H1 (cell line): ENCODE measurements around the gene HYCC1. TPM values are rescaled to one million over a fixed set of nuclear protein-coding genes. Genes with fewer than 3 reads are reported as not detected.

ENCODE experiments used
- CBX8 ChIP-seq: fragments of 300-800, 300-1000 bp; sonication (generic); IDR thresholded peaks from 2 replicates; pipeline ENCODE4 v1.7.1; 2016; ENCODE audit warnings: low read depth, low read length, borderline replicate concordance
- PHF8 ChIP-seq: fragments of 200-600 bp; sonication (generic); conservative IDR thresholded peaks from 2 replicates; pipeline ENCODE4 v1.7.1; 2012; ENCODE audit warnings: low read depth, mild to moderate bottlenecking, inconsistent platforms, low read length, moderate library complexity
- POLR2A ChIP-seq, 2 experiments: IDR thresholded peaks; 1 replicate in 1 of 2; 2 replicates in 1 of 2; pipeline ENCODE4 v1.6.1; 2011; ENCODE audit warnings: low read depth in 2 of 2, low read length in 2 of 2, mild to moderate bottlenecking in 2 of 2; ENCODE audit errors: control extremely low read depth in 1 of 2
- POU5F1 ChIP-seq: IDR thresholded peaks from 2 replicates; pipeline ENCODE4 v1.6.1; 2011; ENCODE audit warnings: low read depth, mild to moderate bottlenecking, low read length, moderate library complexity
- SP4 ChIP-seq: IDR thresholded peaks from 2 replicates; pipeline ENCODE4 v1.6.1; 2012; ENCODE audit warnings: low read length, inconsistent platforms
- polyA plus RNA-seq, 7 experiments: library from polyadenylated mRNA; depleted of rRNA in 3 of 7; stranded (reverse) in 5 of 7; unstranded in 2 of 7; fragments of >200 nt in 5 of 7; fragments of 200-250 nt in 2 of 7; gene quantifications; 1 replicate in 5 of 7; 2 replicates in 1 of 7; 4 replicates in 1 of 7; pipeline versions ENCODE4 v1.2.1 to v1.2.3, GENCODE V29; 2011 to 2013; ENCODE audit warnings: missing spikeins in 2 of 7, mixed read lengths in 2 of 7
- total RNA-seq: library from RNA; stranded (reverse); fragmentation: NEBNext Ultra II Directional; extraction: Animal tissue kit (Norgen Biotek cat#: 25700); gene quantifications from 2 replicates; pipeline ENCODE4 v1.2.1, GENCODE V29; 2021
- TF ChIP-seq, protein P1 (sequence below): IDR thresholded peaks from 2 replicates; pipeline ENCODE4 v1.6.1; 2012; ENCODE audit warnings: inconsistent platforms
- TF ChIP-seq, protein P2 (sequence below): fragments of 300-600 bp; sonication (generic); IDR thresholded peaks from 2 replicates; pipeline ENCODE4 v1.7.1; 2012; ENCODE audit warnings: low read length, moderate library complexity, mild to moderate bottlenecking, inconsistent platforms; ENCODE audit not compliant: insufficient replicate concordance

Gene HYCC1
- total and polyA plus RNA-seq, 2 of the 8 experiments (the other 6 are each of a cell fraction or from before 2014, with no cell fraction given) = 20.2 to 142 TPM

GRCh38 chr7:22989643-22990587 lies 24.0 kb downstream of the HYCC1 start (continued):
- TF ChIP-seq POU5F1 (no peak), POLR2A (IDR thresholded peaks at IDR 0.05; ENCODE audit: control extremely low read depth in 1 of 2, low read depth in 2 of 2, low read length in 2 of 2) (no peak), CBX8 (no peak), SP4 (no peak), PHF8 (no peak)
- TF ChIP-seq, protein P1, sequence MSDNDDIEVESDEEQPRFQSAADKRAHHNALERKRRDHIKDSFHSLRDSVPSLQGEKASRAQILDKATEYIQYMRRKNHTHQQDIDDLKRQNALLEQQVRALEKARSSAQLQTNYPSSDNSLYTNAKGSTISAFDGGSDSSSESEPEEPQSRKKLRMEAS = no peak
- TF ChIP-seq, protein P2, sequence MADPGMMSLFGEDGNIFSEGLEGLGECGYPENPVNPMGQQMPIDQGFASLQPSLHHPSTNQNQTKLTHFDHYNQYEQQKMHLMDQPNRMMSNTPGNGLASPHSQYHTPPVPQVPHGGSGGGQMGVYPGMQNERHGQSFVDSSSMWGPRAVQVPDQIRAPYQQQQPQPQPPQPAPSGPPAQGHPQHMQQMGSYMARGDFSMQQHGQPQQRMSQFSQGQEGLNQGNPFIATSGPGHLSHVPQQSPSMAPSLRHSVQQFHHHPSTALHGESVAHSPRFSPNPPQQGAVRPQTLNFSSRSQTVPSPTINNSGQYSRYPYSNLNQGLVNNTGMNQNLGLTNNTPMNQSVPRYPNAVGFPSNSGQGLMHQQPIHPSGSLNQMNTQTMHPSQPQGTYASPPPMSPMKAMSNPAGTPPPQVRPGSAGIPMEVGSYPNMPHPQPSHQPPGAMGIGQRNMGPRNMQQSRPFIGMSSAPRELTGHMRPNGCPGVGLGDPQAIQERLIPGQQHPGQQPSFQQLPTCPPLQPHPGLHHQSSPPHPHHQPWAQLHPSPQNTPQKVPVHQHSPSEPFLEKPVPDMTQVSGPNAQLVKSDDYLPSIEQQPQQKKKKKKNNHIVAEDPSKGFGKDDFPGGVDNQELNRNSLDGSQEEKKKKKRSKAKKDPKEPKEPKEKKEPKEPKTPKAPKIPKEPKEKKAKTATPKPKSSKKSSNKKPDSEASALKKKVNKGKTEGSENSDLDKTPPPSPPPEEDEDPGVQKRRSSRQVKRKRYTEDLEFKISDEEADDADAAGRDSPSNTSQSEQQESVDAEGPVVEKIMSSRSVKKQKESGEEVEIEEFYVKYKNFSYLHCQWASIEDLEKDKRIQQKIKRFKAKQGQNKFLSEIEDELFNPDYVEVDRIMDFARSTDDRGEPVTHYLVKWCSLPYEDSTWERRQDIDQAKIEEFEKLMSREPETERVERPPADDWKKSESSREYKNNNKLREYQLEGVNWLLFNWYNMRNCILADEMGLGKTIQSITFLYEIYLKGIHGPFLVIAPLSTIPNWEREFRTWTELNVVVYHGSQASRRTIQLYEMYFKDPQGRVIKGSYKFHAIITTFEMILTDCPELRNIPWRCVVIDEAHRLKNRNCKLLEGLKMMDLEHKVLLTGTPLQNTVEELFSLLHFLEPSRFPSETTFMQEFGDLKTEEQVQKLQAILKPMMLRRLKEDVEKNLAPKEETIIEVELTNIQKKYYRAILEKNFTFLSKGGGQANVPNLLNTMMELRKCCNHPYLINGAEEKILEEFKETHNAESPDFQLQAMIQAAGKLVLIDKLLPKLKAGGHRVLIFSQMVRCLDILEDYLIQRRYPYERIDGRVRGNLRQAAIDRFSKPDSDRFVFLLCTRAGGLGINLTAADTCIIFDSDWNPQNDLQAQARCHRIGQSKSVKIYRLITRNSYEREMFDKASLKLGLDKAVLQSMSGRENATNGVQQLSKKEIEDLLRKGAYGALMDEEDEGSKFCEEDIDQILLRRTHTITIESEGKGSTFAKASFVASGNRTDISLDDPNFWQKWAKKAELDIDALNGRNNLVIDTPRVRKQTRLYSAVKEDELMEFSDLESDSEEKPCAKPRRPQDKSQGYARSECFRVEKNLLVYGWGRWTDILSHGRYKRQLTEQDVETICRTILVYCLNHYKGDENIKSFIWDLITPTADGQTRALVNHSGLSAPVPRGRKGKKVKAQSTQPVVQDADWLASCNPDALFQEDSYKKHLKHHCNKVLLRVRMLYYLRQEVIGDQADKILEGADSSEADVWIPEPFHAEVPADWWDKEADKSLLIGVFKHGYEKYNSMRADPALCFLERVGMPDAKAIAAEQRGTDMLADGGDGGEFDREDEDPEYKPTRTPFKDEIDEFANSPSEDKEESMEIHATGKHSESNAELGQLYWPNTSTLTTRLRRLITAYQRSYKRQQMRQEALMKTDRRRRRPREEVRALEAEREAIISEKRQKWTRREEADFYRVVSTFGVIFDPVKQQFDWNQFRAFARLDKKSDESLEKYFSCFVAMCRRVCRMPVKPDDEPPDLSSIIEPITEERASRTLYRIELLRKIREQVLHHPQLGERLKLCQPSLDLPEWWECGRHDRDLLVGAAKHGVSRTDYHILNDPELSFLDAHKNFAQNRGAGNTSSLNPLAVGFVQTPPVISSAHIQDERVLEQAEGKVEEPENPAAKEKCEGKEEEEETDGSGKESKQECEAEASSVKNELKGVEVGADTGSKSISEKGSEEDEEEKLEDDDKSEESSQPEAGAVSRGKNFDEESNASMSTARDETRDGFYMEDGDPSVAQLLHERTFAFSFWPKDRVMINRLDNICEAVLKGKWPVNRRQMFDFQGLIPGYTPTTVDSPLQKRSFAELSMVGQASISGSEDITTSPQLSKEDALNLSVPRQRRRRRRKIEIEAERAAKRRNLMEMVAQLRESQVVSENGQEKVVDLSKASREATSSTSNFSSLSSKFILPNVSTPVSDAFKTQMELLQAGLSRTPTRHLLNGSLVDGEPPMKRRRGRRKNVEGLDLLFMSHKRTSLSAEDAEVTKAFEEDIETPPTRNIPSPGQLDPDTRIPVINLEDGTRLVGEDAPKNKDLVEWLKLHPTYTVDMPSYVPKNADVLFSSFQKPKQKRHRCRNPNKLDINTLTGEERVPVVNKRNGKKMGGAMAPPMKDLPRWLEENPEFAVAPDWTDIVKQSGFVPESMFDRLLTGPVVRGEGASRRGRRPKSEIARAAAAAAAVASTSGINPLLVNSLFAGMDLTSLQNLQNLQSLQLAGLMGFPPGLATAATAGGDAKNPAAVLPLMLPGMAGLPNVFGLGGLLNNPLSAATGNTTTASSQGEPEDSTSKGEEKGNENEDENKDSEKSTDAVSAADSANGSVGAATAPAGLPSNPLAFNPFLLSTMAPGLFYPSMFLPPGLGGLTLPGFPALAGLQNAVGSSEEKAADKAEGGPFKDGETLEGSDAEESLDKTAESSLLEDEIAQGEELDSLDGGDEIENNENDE = no peak
